Keratinocyte (primary cell): Measurements from ENCODE around the gene NOG. TPM values are rescaled to one million over a fixed set of nuclear protein-coding genes. Genes with fewer than 3 reads are reported as not detected.

ENCODE experiments used
- DNase-seq: peaks from one replicate; pipeline ENCODE4 v3.0.0-alpha.2; 2011; ENCODE audit warnings: low read depth, missing footprints, low spot score
- FAIRE-seq: peaks from 2 replicates; lab custom pipeline; 2011; peaks lifted over from hg19 to GRCh38; lab: Jason Lieb, UNC
- H2AFZ ChIP-seq: 2 replicates; pipeline ENCODE4 v1.6.0; 2012; ENCODE audit warnings: low read length, control low read depth, inconsistent platforms; ENCODE audit not compliant: control insufficient read depth
- H3K27ac ChIP-seq: 2 replicates; pipeline ENCODE4 v1.5.1; 2011; ENCODE audit warnings: low read length; ENCODE audit not compliant: control insufficient read depth, insufficient read depth
- H3K27me3 ChIP-seq: 3 replicates; pipeline ENCODE4 v1.6.0; 2011; ENCODE audit warnings: low read length; ENCODE audit not compliant: control insufficient read depth, insufficient read depth; ENCODE audit errors: extremely low read depth
- H3K36me3 ChIP-seq, 2 experiments: 2 replicates in 1 of 2; 3 replicates in 1 of 2; pipeline ENCODE4 v1.5.1; 2011; ENCODE audit warnings: low read length in 2 of 2, mild to moderate bottlenecking in 1 of 2; ENCODE audit not compliant: control insufficient read depth in 2 of 2, insufficient read depth in 2 of 2; ENCODE audit errors: extremely low read depth in 1 of 2
- H3K4me1 ChIP-seq: 3 replicates; pipeline ENCODE4 v1.5.1; 2011; ENCODE audit warnings: low read length; ENCODE audit not compliant: control insufficient read depth, insufficient read depth; ENCODE audit errors: extremely low read depth
- H3K4me2 ChIP-seq: 3 replicates; pipeline ENCODE4 v1.6.0; 2011; ENCODE audit warnings: low read depth, low read length; ENCODE audit not compliant: control insufficient read depth, insufficient read depth; ENCODE audit errors: extremely low read depth
- H3K4me3 ChIP-seq, 3 experiments: fragments of 200-600 bp in 1 of 3; sonication (generic) in 1 of 3; 2 replicates in 2 of 3; 3 replicates in 1 of 3; pipeline ENCODE4 v1.5.1; 2011 to 2016; ENCODE audit warnings: low read length in 3 of 3, mild to moderate bottlenecking in 3 of 3, control low read depth in 2 of 3, inconsistent platforms in 1 of 3, low read depth in 1 of 3, mixed read lengths in 1 of 3, mixed run types in 1 of 3, moderate library complexity in 1 of 3; ENCODE audit not compliant: control insufficient read depth in 2 of 3, insufficient read depth in 2 of 3; ENCODE audit errors: extremely low read depth in 1 of 3
- H3K79me2 ChIP-seq: 2 replicates; pipeline ENCODE4 v1.6.0; 2012; ENCODE audit warnings: low read length; ENCODE audit not compliant: control insufficient read depth, insufficient read depth
- H3K9ac ChIP-seq: 3 replicates; pipeline ENCODE4 v1.6.0; 2011; ENCODE audit warnings: low read length; ENCODE audit not compliant: control insufficient read depth, insufficient read depth; ENCODE audit errors: extremely low read depth
- H3K9me1 ChIP-seq: 3 replicates; pipeline ENCODE4 v1.6.0; 2011; ENCODE audit warnings: low read length; ENCODE audit not compliant: control insufficient read depth, insufficient read depth; ENCODE audit errors: extremely low read depth
- H3K9me3 ChIP-seq: 2 replicates; pipeline ENCODE4 v1.5.1; 2012; ENCODE audit warnings: low read depth, low read length; ENCODE audit not compliant: control insufficient read depth
- H4K20me1 ChIP-seq: 3 replicates; pipeline ENCODE4 v1.6.0; 2011; ENCODE audit warnings: low read length; ENCODE audit not compliant: control insufficient read depth, insufficient read depth; ENCODE audit errors: extremely low read depth
- CTCF ChIP-seq, 3 experiments: IDR thresholded peaks in 1 of 3; conservative IDR thresholded peaks in 1 of 3; optimal IDR thresholded peaks in 1 of 3; 2 replicates in 2 of 3; 3 replicates in 1 of 3; pipeline versions ENCODE3 to v1.5.1; 2011; ENCODE audit warnings: low read length in 3 of 3, mild to moderate bottlenecking in 3 of 3, moderate library complexity in 2 of 3, control low read depth in 1 of 3, inconsistent platforms in 1 of 3; ENCODE audit not compliant: insufficient read depth in 2 of 3; ENCODE audit errors: extremely low read depth in 1 of 3
- EZH2 ChIP-seq: IDR thresholded peaks from one replicate; pipeline ENCODE4 v1.6.1; 2012; ENCODE audit warnings: inconsistent platforms, mild to moderate bottlenecking, low read length, moderate library complexity
- dilution Hi-C: fragments of 300-500 bp; cut with MboI; formaldehyde crosslinking; loops from one replicate; pipeline ENCODE4 v1.7.0; 2020; ENCODE audit warnings: low sequenced_read_pairs; ENCODE audit not compliant: extremely low pct_ligation_motif_present
- polyA plus RNA-seq, 5 experiments: library from polyadenylated mRNA; depleted of rRNA in 3 of 5; stranded (reverse) in 3 of 5; stranded (forward) in 1 of 5; unstranded in 1 of 5; fragments of >200 nt; gene quantifications; 1 replicate in 1 of 5; 2 replicates in 3 of 5; 3 replicates in 1 of 5; pipeline versions ENCODE4 v1.2.1 to v1.2.3, GENCODE V29; 2011 to 2012; ENCODE audit warnings: missing spikeins in 2 of 5, low read depth in 1 of 5, low replicate concordance in 1 of 5

The NOG gene
- polyA plus RNA-seq, 1 donor (not counting 4 experiments of a cell fraction or from before 2014, with no cell fraction given) = 0.68 TPM

DNA sequence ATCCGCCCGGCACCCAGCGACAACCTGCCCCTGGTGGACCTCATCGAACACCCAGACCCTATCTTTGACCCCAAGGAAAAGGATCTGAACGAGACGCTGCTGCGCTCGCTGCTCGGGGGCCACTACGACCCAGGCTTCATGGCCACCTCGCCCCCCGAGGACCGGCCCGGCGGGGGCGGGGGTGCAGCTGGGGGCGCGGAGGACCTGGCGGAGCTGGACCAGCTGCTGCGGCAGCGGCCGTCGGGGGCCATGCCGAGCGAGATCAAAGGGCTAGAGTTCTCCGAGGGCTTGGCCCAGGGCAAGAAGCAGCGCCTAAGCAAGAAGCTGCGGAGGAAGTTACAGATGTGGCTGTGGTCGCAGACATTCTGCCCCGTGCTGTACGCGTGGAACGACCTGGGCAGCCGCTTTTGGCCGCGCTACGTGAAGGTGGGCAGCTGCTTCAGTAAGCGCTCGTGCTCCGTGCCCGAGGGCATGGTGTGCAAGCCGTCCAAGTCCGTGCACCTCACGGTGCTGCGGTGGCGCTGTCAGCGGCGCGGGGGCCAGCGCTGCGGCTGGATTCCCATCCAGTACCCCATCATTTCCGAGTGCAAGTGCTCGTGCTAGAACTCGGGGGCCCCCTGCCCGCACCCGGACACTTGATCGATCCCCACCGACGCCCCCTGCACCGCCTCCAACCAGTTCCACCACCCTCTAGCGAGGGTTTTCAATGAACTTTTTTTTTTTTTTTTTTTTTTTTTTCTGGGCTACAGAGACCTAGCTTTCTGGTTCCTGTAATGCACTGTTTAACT lies 1.0 kb downstream of the NOG start:
- H3K79me2 ChIP-seq = peaks cover 6% of the 10 kb centered on the region
- H3K4me2 ChIP-seq = peak overlapping the region; percentile 78
- FAIRE-seq (no peak), DNase-seq (no peak)
- peak overlapping the region; percentile 40 for H3K27ac ChIP-seq
- H3K4me1 ChIP-seq = peaks cover 10% of the 10 kb centered on the region
- H3K9me1 ChIP-seq = no peaks in the 10 kb centered on the region
- peak overlapping the region; percentile 72 for H3K9ac ChIP-seq
- peaks cover 33% of the 10 kb centered on the region for H3K27me3 ChIP-seq
- peak overlapping the region; percentile 84 for H2AFZ ChIP-seq
- peak overlapping the region; percentile 52 to 83 (median 69) for H3K4me3 ChIP-seq
- no peaks in the 10 kb centered on the region for H3K36me3 ChIP-seq
- no peaks in the 10 kb centered on the region for H3K9me3 ChIP-seq
- dilution Hi-C loops = no loop called here
- H4K20me1 ChIP-seq = no peaks in the 10 kb centered on the region
- peak in 2 of 3 experiments; percentile 19 to 44 for TF ChIP-seq CTCF (optimal IDR thresholded peaks at IDR 0.05 in 1 of 3, IDR thresholded peaks at IDR 0.05 in 1 of 3, conservative IDR thresholded peaks at IDR 0.05 in 1 of 3; ENCODE audit: extremely low read depth in 1 of 3, insufficient read depth in 2 of 3, low read length in 3 of 3)
- no peak for TF ChIP-seq EZH2

DNA sequence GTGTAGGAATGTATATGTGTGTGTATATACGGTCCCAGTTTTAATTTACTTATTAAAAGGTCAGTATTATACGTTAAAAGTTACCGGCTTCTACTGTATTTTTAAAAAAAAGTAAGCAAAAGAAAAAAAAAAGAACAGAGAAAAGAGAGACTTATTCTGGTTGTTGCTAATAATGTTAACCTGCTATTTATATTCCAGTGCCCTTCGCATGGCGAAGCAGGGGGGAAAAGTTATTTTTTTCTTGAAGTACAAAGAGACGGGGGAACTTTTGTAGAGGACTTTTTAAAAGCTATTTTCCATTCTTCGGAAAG lies 1.6 kb downstream of the NOG start:
- H3K9ac ChIP-seq = peak overlapping the region; percentile 72
- no peak for DNase-seq
- H2AFZ ChIP-seq = no peak overlapping the region

More for the DNA sequence above, 1.6 kb downstream of the NOG start:
- Histone ChIP-seq H3K4me3 (peak overlapping the region; percentile 52 to 83 (median 69)), H4K20me1 (no peaks in the 10 kb centered on the region), H3K79me2 (peaks cover 6% of the 10 kb centered on the region), H3K9me3 (no peaks in the 10 kb centered on the region), H3K9me1 (no peaks in the 10 kb centered on the region), H3K4me1 (peaks cover 10% of the 10 kb centered on the region), H3K27ac (no peak overlapping the region), H3K27me3 (peaks cover 27% of the 10 kb centered on the region), H3K36me3 (no peaks in the 10 kb centered on the region), H3K4me2 (peak overlapping the region; percentile 78)
- dilution Hi-C loops = no loop called here
- no peak for FAIRE-seq
- TF ChIP-seq EZH2 = no peak
- no peak for TF ChIP-seq CTCF (optimal IDR thresholded peaks at IDR 0.05 in 1 of 3, IDR thresholded peaks at IDR 0.05 in 1 of 3, conservative IDR thresholded peaks at IDR 0.05 in 1 of 3; ENCODE audit: extremely low read depth in 1 of 3, insufficient read depth in 2 of 3, low read length in 3 of 3)
